ENCODE measurements around the gene SIGLEC9.
"Not testable (repeated sequence)": the region's sequence is repeated elsewhere in the genome, so short reads cannot be mapped to it uniquely, and the experiment has no call there.

SIGLEC9 gene

DNA sequence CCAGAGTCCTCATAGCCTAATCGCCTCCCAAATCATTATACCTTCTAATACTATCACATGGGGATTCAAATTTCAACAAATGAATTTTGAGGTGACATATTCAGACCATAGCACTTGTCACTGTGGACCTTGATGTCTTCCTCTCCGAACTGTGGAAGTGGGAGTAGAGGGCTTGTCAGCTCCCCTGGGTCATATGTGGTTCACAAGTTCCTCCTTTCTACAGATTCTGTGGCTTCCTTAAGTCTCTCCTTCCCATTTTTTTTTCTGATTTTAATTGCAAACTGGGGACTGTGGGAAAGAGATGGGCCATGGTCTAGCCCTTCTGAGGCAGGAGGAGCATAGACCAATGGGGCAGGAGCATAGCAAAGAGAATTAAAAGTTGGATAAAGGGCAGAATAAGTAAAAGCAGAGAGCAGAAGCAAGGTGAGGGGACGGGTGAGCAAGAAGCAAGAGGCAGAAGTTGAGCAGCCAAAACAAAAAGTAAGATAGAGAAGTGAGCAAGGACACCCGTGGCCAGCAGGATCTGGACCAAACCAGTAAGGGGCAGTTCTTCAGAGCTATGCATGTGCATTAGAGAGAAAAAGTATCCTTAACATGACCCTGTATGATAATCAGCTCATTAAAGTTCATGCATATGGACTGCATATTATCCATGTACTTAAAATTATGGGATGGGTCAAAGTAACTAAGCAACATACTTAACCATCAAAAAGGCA is 14.8 kb downstream of the SIGLEC9 start:
- Histone ChIP-seq H3K9me3 (replicated peaks in 1 of 11) (peaks cover 0 to 22% (median 20%) of the 10 kb centered on the region in 11 experiments; a peak in 18 of 22 replicates), H4K20me1 (no peaks in the 10 kb centered on the region), H3K27ac (peak overlapping the region; percentile 46 to 99 (median 88)), H3K4me3 (peak overlapping the region in 5 of 10 experiments; percentile 4 to 56 (median 30); a peak in 6 of 20 replicates), H3K9ac (peak overlapping the region in 10 of 11 experiments; percentile 19 to 92 (median 71); a peak in 20 of 22 replicates), H3K4me2 (peak overlapping the region; percentile 64 to 99 (median 94)), H3K27me3 (no peaks in the 10 kb centered on the region), H3K4me1 (peaks cover 63 to 100% (median 85%) of the 10 kb centered on the region in 10 experiments), H3K36me3 (peaks cover 0 to 33% (median 10%) of the 10 kb centered on the region in 11 experiments; a peak in 10 of 22 replicates)
- no peak for TF ChIP-seq Cebpa-rat (IDR thresholded peaks at IDR 0.05)

DNA sequence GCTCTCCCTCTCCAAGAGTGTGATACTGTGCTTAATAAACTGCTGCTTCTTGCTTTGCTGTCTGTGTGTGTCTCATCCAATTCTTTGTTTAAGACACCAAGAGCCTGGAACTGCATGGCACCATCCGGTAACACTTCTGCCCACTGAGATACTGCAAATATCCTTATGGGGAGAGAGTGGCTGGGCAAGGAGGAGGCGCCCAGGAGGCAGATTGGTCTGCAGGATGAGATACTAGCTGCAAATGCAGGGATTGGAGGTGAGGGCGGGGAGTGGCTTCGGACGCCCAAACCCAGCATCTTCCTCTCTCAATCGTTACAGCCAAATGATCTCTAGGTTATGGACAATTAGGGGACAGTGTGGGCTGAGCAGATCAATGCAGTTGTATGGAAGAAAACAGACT is 15.7 kb downstream of the SIGLEC9 start:
- TF ChIP-seq Cebpa-rat (IDR thresholded peaks at IDR 0.05): no peak
- Histone ChIP-seq H3K27ac (peak overlapping the region in 8 of 11 experiments; percentile 72 to 99 (median 94); a peak in 15 of 22 replicates), H3K9ac (peak overlapping the region in 4 of 11 experiments; percentile 75 to 92 (median 84); a peak in 5 of 22 replicates), H3K4me3 (peak overlapping the region in 1 of 10 experiments; percentile 1; a peak in 1 of 20 replicates), H3K36me3 (peaks cover 0 to 23% (median 5%) of the 10 kb centered on the region in 11 experiments; a peak in 9 of 22 replicates), H3K4me1 (peaks cover 63 to 100% (median 84%) of the 10 kb centered on the region in 10 experiments), H3K4me2 (peak overlapping the region; percentile 64 to 99 (median 94)), H3K27me3 (no peaks in the 10 kb centered on the region), H3K9me3 (replicated peaks in 1 of 11) (peaks cover 0 to 12% (median 10%) of the 10 kb centered on the region in 11 experiments; a peak in 18 of 22 replicates), H4K20me1 (no peaks in the 10 kb centered on the region)

DNA sequence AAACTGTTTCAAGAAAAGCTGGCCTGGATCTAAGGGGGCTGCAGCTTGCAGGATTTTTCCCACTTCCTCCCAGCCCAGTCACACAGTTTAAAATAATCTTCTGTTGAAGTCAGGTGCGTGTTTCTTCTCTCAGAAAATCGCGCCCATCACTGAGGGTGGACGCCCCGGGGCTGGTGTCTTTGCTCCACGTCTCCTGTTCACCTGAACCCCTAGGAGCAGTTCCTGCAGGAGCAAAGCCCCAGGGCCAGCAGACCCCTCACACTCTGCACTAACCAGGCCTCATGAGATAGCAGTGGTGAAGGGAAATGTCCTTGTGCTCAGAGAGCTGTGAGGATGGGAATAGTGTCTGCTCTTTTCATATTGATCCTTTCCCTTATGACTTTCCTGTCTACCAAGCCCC is 16.5 kb downstream of the SIGLEC9 start:
- no peak for TF ChIP-seq Cebpa-rat (IDR thresholded peaks at IDR 0.05)
- Histone ChIP-seq H3K4me1 (peaks cover 61 to 100% (median 77%) of the 10 kb centered on the region in 10 experiments), H3K9ac (peak overlapping the region in 6 of 11 experiments; percentile 7 to 73 (median 32); a peak in 7 of 22 replicates), H3K36me3 (peaks cover 0 to 15% (median 0%) of the 10 kb centered on the region in 11 experiments; a peak in 9 of 22 replicates), H3K4me2 (peak overlapping the region; percentile 40 to 99 (median 94)), H3K4me3 (no peak overlapping the region; a peak in 2 of 20 replicates), H3K27ac (peak overlapping the region in 5 of 11 experiments; percentile 19 to 97 (median 72); a peak in 8 of 22 replicates), H3K27me3 (no peaks in the 10 kb centered on the region), H3K9me3 (replicated peaks in 1 of 11) (peaks cover 0 to 5% (median 3%) of the 10 kb centered on the region in 11 experiments; a peak in 8 of 22 replicates), H4K20me1 (no peaks in the 10 kb centered on the region)

DNA sequence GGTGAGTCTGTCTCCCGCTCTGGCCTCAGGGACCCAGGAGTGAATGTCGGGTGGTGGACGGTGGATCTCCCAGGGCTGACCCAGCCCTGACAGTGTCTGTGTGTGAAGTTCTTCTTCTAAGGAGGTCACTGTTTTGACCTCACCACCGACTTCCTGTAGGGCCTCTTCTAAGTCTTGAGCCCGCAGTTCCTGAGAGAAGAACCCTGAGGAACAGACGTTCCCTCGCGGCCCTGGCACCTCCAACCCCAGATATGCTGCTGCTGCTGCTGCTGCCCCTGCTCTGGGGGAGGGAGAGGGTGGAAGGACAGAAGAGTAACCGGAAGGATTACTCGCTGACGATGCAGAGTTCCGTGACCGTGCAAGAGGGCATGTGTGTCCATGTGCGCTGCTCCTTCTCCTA is 17.4 kb downstream of the SIGLEC9 start, which contains the start of gene SIGLEC7:
Gene SIGLEC7 (plus strand): TSS at position 183 of the 400 bp plus-strand sequence. CDS start 69 bp downstream, at position 252.
- H3K27ac ChIP-seq: peak within 1 kb of the TSS in 6 of 11 experiments; percentile 10 to 75 (median 50); a peak in 10 of 22 replicates

DNA sequence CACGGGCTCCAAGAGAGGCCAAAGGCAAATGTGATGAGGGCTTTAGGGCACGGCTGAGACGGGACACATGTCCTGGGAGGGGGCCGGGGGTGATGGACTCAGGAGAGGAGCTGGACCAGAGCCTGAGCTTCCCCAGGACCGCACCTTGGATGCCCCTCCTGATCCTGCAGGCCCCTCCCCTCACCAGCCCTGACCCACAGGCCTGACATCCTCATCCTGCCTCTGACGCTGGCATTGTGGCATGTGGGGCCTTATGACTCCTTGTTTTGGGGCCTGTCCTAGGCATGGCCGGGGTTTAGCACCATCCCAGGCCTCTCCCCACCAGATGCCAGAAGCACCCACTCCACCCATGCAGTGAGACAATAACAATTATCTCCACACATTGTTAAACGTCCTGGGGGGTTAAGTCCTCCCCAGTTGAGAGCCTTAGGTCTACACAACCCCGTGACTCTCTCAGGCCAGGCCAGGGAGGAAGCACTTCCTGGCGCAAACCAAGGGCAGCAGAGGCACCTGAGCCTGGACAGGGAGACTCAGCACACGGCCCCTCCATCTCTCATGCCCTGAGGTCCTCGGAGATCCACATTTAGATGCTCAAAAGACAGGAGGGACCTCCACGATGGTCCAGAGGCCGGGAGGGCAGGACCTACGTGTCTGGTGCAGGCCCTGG is 18.2 kb downstream of the SIGLEC9 start:
- H3K27ac ChIP-seq: peak overlapping the region in 5 of 11 experiments; percentile 3 to 75 (median 63); a peak in 8 of 22 replicates
- peaks cover 0 to 21% (median 0%) of the 10 kb centered on the region in 11 experiments; a peak in 9 of 22 replicates for H3K36me3 ChIP-seq
- peaks cover 55 to 100% (median 74%) of the 10 kb centered on the region in 10 experiments for H3K4me1 ChIP-seq
- H3K4me3 ChIP-seq: peak overlapping the region in 3 of 10 experiments; percentile 44 to 54 (median 47); a peak in 5 of 20 replicates
- H4K20me1 ChIP-seq; H3K9me3 ChIP-seq (replicated peaks in 1 of 11); H3K27me3 ChIP-seq: not testable (repeated sequence)
- H3K4me2 ChIP-seq: peak overlapping the region in 9 of 11 experiments; percentile 46 to 99 (median 94); a peak in 14 of 22 replicates
- H3K9ac ChIP-seq: peak overlapping the region in 3 of 11 experiments; percentile 33 to 81 (median 71); a peak in 5 of 22 replicates

More for the DNA sequence above, 17.4 kb downstream of the SIGLEC9 start, which contains the start of gene SIGLEC7:
- Histone ChIP-seq H3K4me2 (peak within 1 kb of the TSS; percentile 46 to 99 (median 94)), H3K4me3 (peak within 1 kb of the TSS in 3 of 10 experiments; percentile 24 to 54 (median 47); a peak in 7 of 20 replicates), H4K20me1 (no peaks in the 10 kb centered on the region), H3K27me3 (no peaks in the 10 kb centered on the region), H3K4me1 (peaks cover 55 to 100% (median 74%) of the 10 kb centered on the region in 10 experiments), H3K36me3 (peaks cover 0 to 19% (median 0%) of the 10 kb centered on the region in 11 experiments; a peak in 9 of 22 replicates), H3K9me3 (replicated peaks in 1 of 11) (no peaks in the 10 kb centered on the region), H3K9ac (peak within 1 kb of the TSS in 6 of 11 experiments; percentile 7 to 81 (median 32); a peak in 8 of 22 replicates)
- no peak for TF ChIP-seq Cebpa-rat (IDR thresholded peaks at IDR 0.05)

DNA sequence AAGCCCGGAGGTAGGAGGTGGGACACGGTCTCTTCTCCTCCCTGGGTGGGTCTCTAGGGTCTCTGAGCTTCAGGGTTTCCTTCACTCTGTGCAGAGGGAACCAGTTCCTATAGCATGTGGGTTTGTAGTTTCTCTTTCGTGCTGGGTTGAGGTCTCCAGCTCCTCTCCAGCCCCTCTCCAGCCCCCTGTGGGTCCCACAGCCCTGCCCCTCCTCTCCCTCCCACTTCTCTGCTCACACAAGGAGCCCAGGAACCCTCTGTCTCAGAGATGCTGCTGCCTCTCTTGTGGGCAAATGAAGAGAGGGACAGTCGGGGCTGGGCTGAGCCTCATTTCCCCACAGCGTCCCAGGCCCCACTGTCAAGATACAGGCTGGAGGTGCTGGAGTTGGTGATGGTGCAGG is 18.8 kb downstream of the SIGLEC9 start:
- Histone ChIP-seq H3K9ac (peak overlapping the region in 3 of 11 experiments; percentile 33 to 81 (median 71); a peak in 5 of 22 replicates), H3K4me1 (peaks cover 55 to 100% (median 74%) of the 10 kb centered on the region in 10 experiments), H3K27ac (peak overlapping the region in 4 of 11 experiments; percentile 27 to 56 (median 39); a peak in 6 of 22 replicates), H3K27me3 (no peaks in the 10 kb centered on the region), H3K9me3 (replicated peaks in 1 of 11) (no peaks in the 10 kb centered on the region), H3K4me3 (peak overlapping the region in 3 of 10 experiments; percentile 44 to 54 (median 47); a peak in 6 of 20 replicates), H4K20me1 (no peaks in the 10 kb centered on the region), H3K36me3 (peaks cover 0 to 20% (median 0%) of the 10 kb centered on the region in 11 experiments; a peak in 4 of 22 replicates), H3K4me2 (peak overlapping the region in 7 of 11 experiments; percentile 7 to 99 (median 94); a peak in 12 of 22 replicates)
- TF ChIP-seq Cebpa-rat (IDR thresholded peaks at IDR 0.05): no peak

DNA sequence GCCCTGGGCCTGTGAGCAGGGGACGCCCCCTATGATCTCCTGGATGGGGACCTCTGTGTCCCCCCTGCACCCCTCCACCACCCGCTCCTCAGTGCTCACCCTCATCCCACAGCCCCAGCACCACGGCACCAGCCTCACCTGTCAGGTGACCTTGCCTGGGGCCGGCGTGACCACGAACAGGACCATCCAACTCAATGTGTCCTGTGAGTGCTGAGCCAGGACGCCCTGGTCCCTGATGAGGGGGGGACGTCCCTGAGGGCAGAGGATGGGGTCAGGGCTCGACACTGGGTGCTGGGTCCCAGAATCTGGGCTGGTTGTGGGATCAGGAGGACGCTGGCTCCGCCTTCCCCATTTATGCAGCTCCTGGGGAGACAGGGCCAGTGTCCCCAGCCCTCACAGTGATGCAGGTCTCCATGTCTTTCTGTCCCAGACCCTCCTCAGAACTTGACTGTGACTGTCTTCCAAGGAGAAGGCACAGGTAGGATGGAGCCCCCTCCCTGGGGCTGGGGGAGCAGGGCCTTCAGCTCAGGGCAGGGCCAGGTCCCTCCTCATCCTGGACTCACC is 19.9 kb downstream of the SIGLEC9 start:
- H3K9ac ChIP-seq: peak overlapping the region in 2 of 11 experiments; percentile 71 to 81; a peak in 4 of 22 replicates
- peak overlapping the region in 2 of 10 experiments; percentile 47 to 54; a peak in 4 of 20 replicates for H3K4me3 ChIP-seq
- H3K27ac ChIP-seq: peak overlapping the region in 1 of 11 experiments; percentile 27; a peak in 2 of 22 replicates
- peaks cover 0 to 5% (median 4%) of the 10 kb centered on the region in 11 experiments; a peak in 9 of 22 replicates for H3K9me3 ChIP-seq (replicated peaks in 1 of 11)
- H4K20me1 ChIP-seq: no peaks in the 10 kb centered on the region
- H3K36me3 ChIP-seq: peaks cover 0 to 20% (median 0%) of the 10 kb centered on the region in 11 experiments; a peak in 4 of 22 replicates
- peak overlapping the region in 4 of 11 experiments; percentile 94 to 99 (median 96); a peak in 8 of 22 replicates for H3K4me2 ChIP-seq
- no peak for TF ChIP-seq Cebpa-rat (IDR thresholded peaks at IDR 0.05)
- H3K27me3 ChIP-seq: no peaks in the 10 kb centered on the region
- H3K4me1 ChIP-seq: peaks cover 50 to 100% (median 71%) of the 10 kb centered on the region in 10 experiments
